Kidney (tissue), 14 donors: ENCODE results near the gene GJA3. TPM values are rescaled to one million over a fixed set of nuclear protein-coding genes. Genes with fewer than 3 reads are reported as not detected.
A peak's percentile ranks its signal among the peaks of the same experiment; 100 is the strongest.

Source experiments
- DNase-seq, 5 donors: peaks; one replicate each; pipeline ENCODE4 v3.0.0-alpha.2; 2013 to 2020
- FAIRE-seq: peaks from 2 replicates; lab custom pipeline; 2012; peaks lifted over from hg19 to GRCh38; lab: Jason Lieb, UNC
- H3K27ac ChIP-seq, 2 donors: one replicate each; pipeline ENCODE4 v1.7.0; 2013; ENCODE audit warnings: low read depth in 2 of 2, low read length in 2 of 2, inconsistent platforms in 1 of 2
- H3K27me3 ChIP-seq: one replicate; pipeline ENCODE4 v1.7.1; 2013; ENCODE audit warnings: low read length, inconsistent platforms; ENCODE audit not compliant: control insufficient read depth, insufficient read depth
- H3K36me3 ChIP-seq, 3 donors: one replicate each; pipeline versions ENCODE4 v1.7.0 to v1.7.1; 2013; ENCODE audit warnings: low read length in 3 of 3, control low read depth in 1 of 3, inconsistent platforms in 1 of 3; ENCODE audit not compliant: insufficient read depth in 3 of 3, control insufficient read depth in 2 of 3
- H3K4me1 ChIP-seq, 3 donors: one replicate each; pipeline versions ENCODE4 v1.7.0 to v1.7.1; 2013; ENCODE audit warnings: low read length in 3 of 3, inconsistent platforms in 1 of 3, low read depth in 1 of 3; ENCODE audit not compliant: control insufficient read depth in 2 of 3, insufficient read depth in 2 of 3
- H3K4me3 ChIP-seq, 3 donors: one replicate each; pipeline versions ENCODE4 v1.7.0 to v1.8.1; 2013; ENCODE audit warnings: low read length in 3 of 3, control low read depth in 1 of 3, inconsistent platforms in 1 of 3
- H3K9ac ChIP-seq, 3 donors: one replicate each; pipeline versions ENCODE4 v1.7.0 to v1.7.1; 2013; ENCODE audit warnings: low read length in 3 of 3, control low read depth in 1 of 3, inconsistent platforms in 1 of 3
- H3K9me3 ChIP-seq, 3 donors: one replicate each; pipeline versions ENCODE4 v1.7.0 to v1.7.1; 2013; ENCODE audit warnings: low read length in 3 of 3, control low read depth in 1 of 3, inconsistent platforms in 1 of 3; ENCODE audit not compliant: control insufficient read depth in 2 of 3, insufficient read depth in 1 of 3
- CTCF ChIP-seq: IDR thresholded peaks from 3 replicates; pipeline ENCODE4 v1.5.1; 2012; ENCODE audit warnings: mild to moderate bottlenecking, moderate library complexity, borderline replicate concordance; ENCODE audit not compliant: insufficient read depth; ENCODE audit errors: extremely low read depth
- intact Hi-C: fragments of 100-400 bp; cut with DNase I; formaldehyde crosslinking; loops from one replicate; pipeline ENCODE4 v1.11.1; 2022
- polyA plus RNA-seq: library from polyadenylated mRNA; stranded (reverse); fragments of 350-450 nt; fragmentation: Illumina TruSeq; extraction: RNeasy Lipid Tissue Mini Kit (QIAGEN cat#74804); gene quantifications from one replicate; pipeline ENCODE4 v1.2.3, GENCODE V29; 2014; ENCODE audit warnings: low read depth, low replicate concordance; ENCODE audit not compliant: insufficient read depth
- total RNA-seq: library from RNA; stranded (reverse); fragmentation: NEBNext Ultra II Directional; extraction: Animal tissue kit (Norgen Biotek cat#: 25700); gene quantifications from one replicate; pipeline ENCODE4 v1.2.1, GENCODE V29; 2021
- donor health status: control.
- donor health status: control.
- donor health status: control.
- donor health status: control.
- donor health status: control.
- donor health status: DM: yes; HTN: yes; CAD: no.
- donor health status: Normal renal cell carcinoma (clear cell type).

The GJA3 gene
- total and polyA plus RNA-seq, 2 donors from 2014 or later: 0.16 to 1.1 TPM

- Histone ChIP-seq H3K27me3 (peaks cover 24% of the 10 kb centered on the region), H3K36me3 (no peaks in the 10 kb centered on the region), H3K27ac (peak within 1 kb of the TSS in 1 of 2 donors; percentile 72), H3K9me3 (no peaks in the 10 kb centered on the region), H3K9ac (peak within 1 kb of the TSS in 1 of 3 donors; percentile 51), H3K4me1 (peaks cover 3 to 7% (median 4%) of the 10 kb centered on the region in 3 donors), H3K4me3 (peak within 1 kb of the TSS; percentile 34 to 70 (median 34))
- DNase-seq: peak in 3 of 5 donors; percentile 29 to 75 (median 55)
- intact Hi-C loops: no loop called here
- TF ChIP-seq CTCF: no peak
- no peak for FAIRE-seq
Measured at GRCh38 chr13:20192836-20193161, 31.9 kb upstream of the GJA3 start, which contains the start of gene GJB2. TSS of gene GJB2 (minus strand) at chr13:20192938. CDS start at chr13:20189581, 3,357 bp downstream.

GRCh38 chr13:20192158-20192835 lies 31.4 kb upstream of the GJA3 start:
- H3K9ac ChIP-seq: peak overlapping the region in 1 of 3 donors; percentile 51
- FAIRE-seq (no peak), DNase-seq (peak; percentile 44 to 66 (median 62))
- peak overlapping the region; percentile 34 to 70 (median 34) for H3K4me3 ChIP-seq
- no peaks in the 10 kb centered on the region for H3K9me3 ChIP-seq
- peaks cover 24% of the 10 kb centered on the region for H3K27me3 ChIP-seq
- peaks cover 0 to 7% (median 4%) of the 10 kb centered on the region in 3 donors for H3K4me1 ChIP-seq
- H3K27ac ChIP-seq: peak overlapping the region in 1 of 2 donors; percentile 59
- no peak for TF ChIP-seq CTCF
- intact Hi-C loops: no loop called here
- no peaks in the 10 kb centered on the region for H3K36me3 ChIP-seq

GRCh38 chr13:20191311-20192157 lies 30.7 kb upstream of the GJA3 start:
- Histone ChIP-seq H3K4me3 (peak overlapping the region in 2 of 3 donors; percentile 34 to 70), H3K4me1 (peaks cover 0 to 7% (median 4%) of the 10 kb centered on the region in 3 donors), H3K9me3 (no peaks in the 10 kb centered on the region), H3K9ac (peak overlapping the region in 1 of 3 donors; percentile 51), H3K36me3 (no peaks in the 10 kb centered on the region), H3K27me3 (peaks cover 23% of the 10 kb centered on the region), H3K27ac (peak overlapping the region in 1 of 2 donors; percentile 72)
- intact Hi-C loops: no loop called here
- no peak for TF ChIP-seq CTCF
- DNase-seq (peak in 3 of 5 donors; percentile 23 to 70 (median 52)), FAIRE-seq (no peak)
